B cell (primary cell): ENCODE data around the gene CFAP251. TPM values are rescaled to one million over a fixed set of nuclear protein-coding genes. Genes with fewer than 3 reads are reported as not detected.

ENCODE experiments used
- ATAC-seq: fragments of 200-7000 bp; cut with Tn5 transposase; one replicate; pipeline ENCODE4 v1.10.0; 2021; ENCODE audit warnings: low read depth, mild to moderate bottlenecking, moderate number of reproducible peaks, moderate library complexity
- CTCF ChIA-PET: fragments of 350-600 bp; sonication (Branson Sonifier 250); formaldehyde crosslinking; loops from one replicate; lab custom pipeline; 2021; ENCODE audit warnings: antibody characterized with exemption, inconsistent platforms; lab: Charles Lee
- POLR2A ChIA-PET: fragments of 350-600 bp; sonication (Branson Sonifier 250); formaldehyde crosslinking; loops from one replicate; lab custom pipeline; 2021; ENCODE audit warnings: antibody characterized with exemption; lab: Charles Lee
- DNase-seq: peaks from one replicate; pipeline ENCODE4 v3.0.0; 2013
- H2AFZ ChIP-seq: 2 replicates; pipeline ENCODE4 v1.6.1; 2012; ENCODE audit warnings: mild to moderate bottlenecking, low read depth, low read length; ENCODE audit not compliant: insufficient read depth, poor library complexity, severe bottlenecking
- H3K27ac ChIP-seq, 2 donors: 1 replicate in 1 of 2; 2 replicates in 1 of 2; pipeline ENCODE4 v1.5.1; 2012 to 2013; ENCODE audit warnings: low read length in 2 of 2, mild to moderate bottlenecking in 2 of 2, moderate library complexity in 1 of 2
- H3K27me3 ChIP-seq, 4 experiments: fragments of 200-600 bp in 1 of 4; sonication (generic) in 1 of 4; replicated peaks in 1 of 4; 1 replicate in 2 of 4; 2 replicates in 2 of 4; pipeline versions ENCODE4 v1.6.1 to v1.7.0; 2013 to 2016; ENCODE audit warnings: low read length in 3 of 4, mild to moderate bottlenecking in 2 of 4, mixed read lengths in 1 of 4, moderate library complexity in 1 of 4; ENCODE audit not compliant: insufficient read depth in 4 of 4, control insufficient read depth in 3 of 4; ENCODE audit errors: control extremely low read depth in 1 of 4
- H3K36me3 ChIP-seq, 2 experiments: replicated peaks in 1 of 2; 1 replicate in 1 of 2; 2 replicates in 1 of 2; pipeline versions ENCODE4 v1.6.1 to v1.7.1; 2013; ENCODE audit warnings: low read length in 1 of 2; ENCODE audit not compliant: insufficient read depth in 2 of 2, control insufficient read depth in 1 of 2; ENCODE audit errors: control extremely low read depth in 1 of 2, extremely low read depth in 1 of 2
- H3K4me1 ChIP-seq, 2 donors: fragments of 200-600 bp in 1 of 2; sonication (generic) in 1 of 2; 1 replicate in 1 of 2; 2 replicates in 1 of 2; pipeline versions ENCODE4 v1.5.1 to v1.6.1; 2013 to 2017; ENCODE audit warnings: low read length in 2 of 2; ENCODE audit not compliant: control insufficient read depth in 2 of 2, insufficient read depth in 2 of 2
- H3K4me2 ChIP-seq: replicated peaks from 2 replicates; pipeline ENCODE3; 2012; ENCODE audit warnings: mild to moderate bottlenecking, low read depth, low read length; ENCODE audit not compliant: poor library complexity, severe bottlenecking
- H3K4me3 ChIP-seq, 5 experiments: fragments of 200-600 bp in 1 of 5; sonication (generic) in 1 of 5; 1 replicate in 3 of 5; 2 replicates in 2 of 5; pipeline versions ENCODE4 v1.5.1 to v1.7.0; 2011 to 2016; ENCODE audit warnings: low read length in 4 of 5, mild to moderate bottlenecking in 4 of 5, low read depth in 2 of 5, control low read depth in 1 of 5, moderate library complexity in 1 of 5; ENCODE audit not compliant: insufficient read depth in 1 of 5; ENCODE audit errors: control extremely low read depth in 1 of 5, extremely low read depth in 1 of 5
- H3K79me2 ChIP-seq: fragments of 200-600 bp; sonication (generic); one replicate; pipeline ENCODE4 v1.6.0; 2016; ENCODE audit warnings: low read length; ENCODE audit not compliant: control insufficient read depth, insufficient read depth
- H3K9ac ChIP-seq: fragments of 200-600 bp; sonication (generic); 2 replicates; pipeline ENCODE4 v1.6.1; 2017; ENCODE audit warnings: mild to moderate bottlenecking, low read length, moderate library complexity
- H3K9me3 ChIP-seq, 3 donors: one replicate each; pipeline versions ENCODE4 v1.6.1 to v1.7.1; 2013; ENCODE audit warnings: low read length in 2 of 3; ENCODE audit not compliant: control insufficient read depth in 2 of 3, insufficient read depth in 1 of 3; ENCODE audit errors: control extremely low read depth in 1 of 3
- H4K20me1 ChIP-seq: 2 replicates; pipeline ENCODE4 v1.6.0; 2012; ENCODE audit warnings: mild to moderate bottlenecking, low read length; ENCODE audit not compliant: insufficient read depth, control insufficient read depth, poor library complexity, severe bottlenecking
- H3K27ac Mint-ChIP-seq: one replicate; pipeline ENCODE4 v1.8.0; 2021; ENCODE audit warnings: mixed read lengths
- H3K27me3 Mint-ChIP-seq: one replicate; pipeline ENCODE4 v1.8.0; 2021; ENCODE audit warnings: mixed read lengths
- H3K4me1 Mint-ChIP-seq: one replicate; pipeline ENCODE4 v1.8.0; 2021; ENCODE audit warnings: mixed read lengths
- H3K4me3 Mint-ChIP-seq: one replicate; pipeline ENCODE4 v1.8.0; 2021; ENCODE audit warnings: mixed read lengths
- H3K9me3 Mint-ChIP-seq: one replicate; pipeline ENCODE4 v1.8.0; 2022; ENCODE audit warnings: mixed read lengths; ENCODE audit not compliant: insufficient read depth
- EZH2 ChIP-seq: IDR thresholded peaks from 2 replicates; pipeline ENCODE4 v1.6.1; 2012; ENCODE audit warnings: borderline replicate concordance, low read depth, mild to moderate bottlenecking, moderate library complexity, low read length; ENCODE audit not compliant: insufficient read depth, poor library complexity, severe bottlenecking
- whole genome bisulfite sequencing: methylation state at CpG from one replicate; pipeline ENCODE4 v1.1.5; 2013; ENCODE audit warnings: missing lambda C conversion rate; ENCODE audit not compliant: insufficient coverage; 5-methylcytosine and 5-hydroxymethylcytosine counted together
- intact Hi-C: fragments of 100-400 bp; cut with micrococcal nuclease; formaldehyde crosslinking; loops from one replicate; pipeline ENCODE4 v1.10.0; 2022
- polyA plus RNA-seq: library from polyadenylated mRNA; depleted of rRNA; stranded (reverse); fragments of >200 nt; gene quantifications from 2 replicates; pipeline ENCODE4 v1.2.3, GENCODE V29; 2012
- total RNA-seq, 2 donors: library from RNA; stranded (reverse); fragments of 120-200 nt in 1 of 2; gene quantifications; 1 replicate in 1 of 2; 2 replicates in 1 of 2; pipeline versions ENCODE4 v1.2.3 to v1.2.4, GENCODE V29; 2013 to 2022
- TF ChIP-seq, protein P1 (sequence below): fragments of 200-600 bp; IDR thresholded peaks from one replicate; pipeline ENCODE4 v1.8.0; 2022; ENCODE audit warnings: antibody characterized with exemption, mild to moderate bottlenecking

The CFAP251 gene
- total and polyA plus RNA-seq, 2 donors (not counting 1 experiment from before 2014, with no cell fraction given): 0.22 to 1.6 TPM

DNA sequence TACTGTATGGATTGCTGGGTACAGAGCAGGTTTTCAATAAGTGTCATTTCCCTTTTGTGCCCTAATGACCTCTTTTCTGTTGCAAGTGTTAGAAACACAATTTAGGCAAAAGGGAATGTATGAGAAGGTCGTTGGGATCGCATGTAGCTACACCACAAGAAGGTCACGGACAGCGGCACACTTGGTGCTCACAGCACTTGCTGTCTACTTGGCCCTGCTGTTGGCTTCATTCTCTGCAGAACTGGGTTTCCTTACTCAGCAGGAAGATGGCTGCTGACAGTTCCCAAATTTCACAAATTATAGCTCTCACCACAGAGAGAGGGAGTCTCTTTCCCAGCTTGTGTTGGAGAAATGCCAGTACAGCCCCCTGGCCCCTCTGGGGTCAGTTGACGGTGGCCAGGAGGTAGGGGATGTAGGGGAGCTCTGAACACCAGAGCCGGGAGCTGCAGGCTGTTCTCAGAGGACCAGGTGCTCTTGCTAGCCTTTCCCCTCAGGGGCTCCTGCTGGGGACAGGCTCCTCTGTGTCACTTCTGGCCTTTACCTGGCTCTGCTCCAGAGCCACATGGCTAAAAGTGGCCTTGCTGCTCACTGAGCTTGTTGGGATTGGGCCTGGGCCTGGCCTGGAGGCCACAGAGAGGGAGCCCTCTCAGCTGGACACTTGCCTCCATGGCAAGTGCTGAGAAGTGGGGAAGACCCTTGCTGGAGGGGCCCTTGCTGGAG, 52.3 kb downstream of the CFAP251 start:
- ATAC-seq: no peak
- intact Hi-C loops: no loop called here
- CTCF ChIA-PET: interaction anchor here (0.6 kb wide), 2 partner anchors 14 to 136 kb away, joined by 4 to 5 read pairs; no protein-coding TSS in a partner anchor

More for the DNA sequence above, 52.3 kb downstream of the CFAP251 start:
- H2AFZ ChIP-seq: no peak overlapping the region
- Mint-ChIP-seq H3K9me3 (peaks cover 3% of the 10 kb centered on the region), H3K4me1 (peaks cover 22% of the 10 kb centered on the region), H3K27ac (no peak overlapping the region), H3K27me3 (no peaks in the 10 kb centered on the region), H3K4me3 (no peak overlapping the region)
- H3K9ac ChIP-seq: no peak overlapping the region
- H3K4me3 ChIP-seq: no peak overlapping the region
- H3K27ac ChIP-seq: no peak overlapping the region
- POLR2A ChIA-PET: no interaction called here
- H3K4me2 ChIP-seq: no peak overlapping the region
- DNase-seq: no peak
- H3K36me3 ChIP-seq: no peaks in the 10 kb centered on the region
- peaks cover 12 to 15% of the 10 kb centered on the region in 2 donors for H3K4me1 ChIP-seq
- TF ChIP-seq EZH2: no peak
- TF ChIP-seq, protein P1, sequence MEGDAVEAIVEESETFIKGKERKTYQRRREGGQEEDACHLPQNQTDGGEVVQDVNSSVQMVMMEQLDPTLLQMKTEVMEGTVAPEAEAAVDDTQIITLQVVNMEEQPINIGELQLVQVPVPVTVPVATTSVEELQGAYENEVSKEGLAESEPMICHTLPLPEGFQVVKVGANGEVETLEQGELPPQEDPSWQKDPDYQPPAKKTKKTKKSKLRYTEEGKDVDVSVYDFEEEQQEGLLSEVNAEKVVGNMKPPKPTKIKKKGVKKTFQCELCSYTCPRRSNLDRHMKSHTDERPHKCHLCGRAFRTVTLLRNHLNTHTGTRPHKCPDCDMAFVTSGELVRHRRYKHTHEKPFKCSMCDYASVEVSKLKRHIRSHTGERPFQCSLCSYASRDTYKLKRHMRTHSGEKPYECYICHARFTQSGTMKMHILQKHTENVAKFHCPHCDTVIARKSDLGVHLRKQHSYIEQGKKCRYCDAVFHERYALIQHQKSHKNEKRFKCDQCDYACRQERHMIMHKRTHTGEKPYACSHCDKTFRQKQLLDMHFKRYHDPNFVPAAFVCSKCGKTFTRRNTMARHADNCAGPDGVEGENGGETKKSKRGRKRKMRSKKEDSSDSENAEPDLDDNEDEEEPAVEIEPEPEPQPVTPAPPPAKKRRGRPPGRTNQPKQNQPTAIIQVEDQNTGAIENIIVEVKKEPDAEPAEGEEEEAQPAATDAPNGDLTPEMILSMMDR: no peak
- no peaks in the 10 kb centered on the region for H3K27me3 ChIP-seq
- no peaks in the 10 kb centered on the region for H3K79me2 ChIP-seq
- WGBS: 78% methylated on average over 6 of the region's 6 CpGs
- no peaks in the 10 kb centered on the region for H4K20me1 ChIP-seq
- peaks cover 0 to 10% (median 9%) of the 10 kb centered on the region in 3 donors for H3K9me3 ChIP-seq
